Smooth muscle cell (in vitro differentiated cells): Measurements from ENCODE around the gene MYADML2. TPM values are rescaled to one million over a fixed set of nuclear protein-coding genes. Genes with fewer than 3 reads are reported as not detected.

Source experiments
- DNase-seq: peaks from one replicate; lab custom pipeline; 2025; ENCODE audit not compliant: unreplicated experiment; lab: John Stamatoyannopoulos, UW
- H2AFZ ChIP-seq: fragments of 200-600 bp; sonication (generic); 2 replicates; pipeline ENCODE4 v1.6.0; 2016; ENCODE audit warnings: antibody characterized with exemption, low read depth, mild to moderate bottlenecking
- H3F3A ChIP-seq: fragments of 200-600 bp; sonication (generic); 2 replicates; pipeline ENCODE4 v1.6.0; 2017; ENCODE audit warnings: antibody characterized with exemption, low read depth
- H3K27ac ChIP-seq: fragments of 200-600 bp; sonication (generic); 2 replicates; pipeline ENCODE4 v1.5.1; 2016; ENCODE audit warnings: low read depth, mild to moderate bottlenecking
- H3K27me3 ChIP-seq: fragments of 200-600 bp; sonication (generic); 2 replicates; pipeline ENCODE4 v1.6.1; 2016; ENCODE audit warnings: low read depth, mild to moderate bottlenecking
- H3K36me3 ChIP-seq: fragments of 200-600 bp; sonication (generic); 2 replicates; pipeline ENCODE4 v1.5.1; 2016; ENCODE audit warnings: low read depth
- H3K4me1 ChIP-seq: fragments of 200-600 bp; sonication (generic); 2 replicates; pipeline ENCODE4 v1.5.1; 2016; ENCODE audit warnings: low read depth
- H3K4me2 ChIP-seq: fragments of 200-600 bp; sonication (generic); 2 replicates; pipeline ENCODE4 v1.6.0; 2016; ENCODE audit warnings: mild to moderate bottlenecking
- H3K4me3 ChIP-seq: fragments of 200-600 bp; sonication (generic); 2 replicates; pipeline ENCODE4 v1.5.1; 2016; ENCODE audit warnings: mild to moderate bottlenecking
- H3K79me2 ChIP-seq: fragments of 200-600 bp; sonication (generic); 2 replicates; pipeline ENCODE4 v1.6.0; 2016; ENCODE audit warnings: low read depth, mild to moderate bottlenecking
- H3K9ac ChIP-seq: fragments of 200-600 bp; sonication (generic); 2 replicates; pipeline ENCODE4 v1.6.0; 2016; ENCODE audit warnings: low read depth
- H3K9me3 ChIP-seq: fragments of 200-600 bp; sonication (generic); replicated peaks from 2 replicates; pipeline ENCODE4 v1.5.1; 2016; ENCODE audit warnings: low read depth
- H4K20me1 ChIP-seq: fragments of 200-600 bp; sonication (generic); 2 replicates; pipeline ENCODE4 v1.6.0; 2016; ENCODE audit warnings: low read depth
- WGBS: methylation state at CpG from one replicate; pipeline ENCODE4 v1.1.7; 2016; ENCODE audit warnings: low lambda C conversion rate; 5-methylcytosine and 5-hydroxymethylcytosine counted together
- polyA plus RNA-seq: library from polyadenylated mRNA; unstranded; fragments of >200 nt; fragmentation: Nextera tagmentation; extraction: Ambion mirVana; gene quantifications from 2 replicates; pipeline ENCODE4 v1.2.1, GENCODE V29; 2016
- total RNA-seq: library from RNA; depleted of rRNA; stranded (reverse); fragments of >200 nt; gene quantifications from 2 replicates; pipeline ENCODE4 v1.2.3, GENCODE V29; 2014
- TF ChIP-seq, protein P1 (sequence below): fragments of 200-600 bp; sonication (generic); IDR thresholded peaks from 2 replicates; pipeline ENCODE4 v1.5.1; 2017; ENCODE audit warnings: borderline replicate concordance, mild to moderate bottlenecking, antibody characterized with exemption; ENCODE audit not compliant: insufficient read depth, poor library complexity, severe bottlenecking

MYADML2 gene
- total and polyA plus RNA-seq, 2 experiments from 2014 or later = not detected

GRCh38 chr17:81964081-81964849, 17.2 kb upstream of the MYADML2 start:
- peaks cover 11% of the 10 kb centered on the region for H3F3A ChIP-seq
- no peaks in the 10 kb centered on the region for H3K9me3 ChIP-seq
- no peaks in the 10 kb centered on the region for H3K79me2 ChIP-seq
- no peak overlapping the region for H3K27ac ChIP-seq
- peaks cover 19% of the 10 kb centered on the region for H3K27me3 ChIP-seq
- TF ChIP-seq, protein P1, sequence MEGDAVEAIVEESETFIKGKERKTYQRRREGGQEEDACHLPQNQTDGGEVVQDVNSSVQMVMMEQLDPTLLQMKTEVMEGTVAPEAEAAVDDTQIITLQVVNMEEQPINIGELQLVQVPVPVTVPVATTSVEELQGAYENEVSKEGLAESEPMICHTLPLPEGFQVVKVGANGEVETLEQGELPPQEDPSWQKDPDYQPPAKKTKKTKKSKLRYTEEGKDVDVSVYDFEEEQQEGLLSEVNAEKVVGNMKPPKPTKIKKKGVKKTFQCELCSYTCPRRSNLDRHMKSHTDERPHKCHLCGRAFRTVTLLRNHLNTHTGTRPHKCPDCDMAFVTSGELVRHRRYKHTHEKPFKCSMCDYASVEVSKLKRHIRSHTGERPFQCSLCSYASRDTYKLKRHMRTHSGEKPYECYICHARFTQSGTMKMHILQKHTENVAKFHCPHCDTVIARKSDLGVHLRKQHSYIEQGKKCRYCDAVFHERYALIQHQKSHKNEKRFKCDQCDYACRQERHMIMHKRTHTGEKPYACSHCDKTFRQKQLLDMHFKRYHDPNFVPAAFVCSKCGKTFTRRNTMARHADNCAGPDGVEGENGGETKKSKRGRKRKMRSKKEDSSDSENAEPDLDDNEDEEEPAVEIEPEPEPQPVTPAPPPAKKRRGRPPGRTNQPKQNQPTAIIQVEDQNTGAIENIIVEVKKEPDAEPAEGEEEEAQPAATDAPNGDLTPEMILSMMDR = no peak
- H2AFZ ChIP-seq = no peak overlapping the region
- no peaks in the 10 kb centered on the region for H3K36me3 ChIP-seq
- peaks cover 16% of the 10 kb centered on the region for H3K4me1 ChIP-seq
- no peak for DNase-seq
- H4K20me1 ChIP-seq = no peaks in the 10 kb centered on the region
- WGBS = 89% methylated on average over 21 of the region's 22 CpGs
- no peak overlapping the region for H3K4me2 ChIP-seq
- no peak overlapping the region for H3K4me3 ChIP-seq
- H3K9ac ChIP-seq = no peak overlapping the region

GRCh38 chr17:81962499-81963441, 15.7 kb upstream of the MYADML2 start:
- H3K79me2 ChIP-seq = no peaks in the 10 kb centered on the region
- WGBS = 80% methylated on average over 37 of the region's 37 CpGs
- no peaks in the 10 kb centered on the region for H3K36me3 ChIP-seq
- no peak overlapping the region for H2AFZ ChIP-seq
- H4K20me1 ChIP-seq = no peaks in the 10 kb centered on the region
- H3K4me3 ChIP-seq = no peak overlapping the region
- DNase-seq = no peak
- H3K27ac ChIP-seq = no peak overlapping the region
- H3K9ac ChIP-seq = no peak overlapping the region
- H3K4me1 ChIP-seq = peaks cover 11% of the 10 kb centered on the region
- TF ChIP-seq, protein P1 = no peak
- peaks cover 11% of the 10 kb centered on the region for H3F3A ChIP-seq
- H3K9me3 ChIP-seq = no peaks in the 10 kb centered on the region
- H3K4me2 ChIP-seq = no peak overlapping the region
- peaks cover 30% of the 10 kb centered on the region for H3K27me3 ChIP-seq

- no peak overlapping the region for H3K4me2 ChIP-seq
- H3K9me3 ChIP-seq = no peaks in the 10 kb centered on the region
- H3K27ac ChIP-seq = no peak overlapping the region
- H3K4me1 ChIP-seq = peaks cover 1% of the 10 kb centered on the region
- H3K36me3 ChIP-seq = no peaks in the 10 kb centered on the region
- no peak for DNase-seq
- H3K9ac ChIP-seq = no peak overlapping the region
- TF ChIP-seq, protein P1 = no peak
- H4K20me1 ChIP-seq = no peaks in the 10 kb centered on the region
- 30% methylated on average over 61 of the region's 82 CpGs for WGBS
- no peaks in the 10 kb centered on the region for H3K79me2 ChIP-seq
- H2AFZ ChIP-seq = no peak overlapping the region
- no peak overlapping the region for H3K4me3 ChIP-seq
- H3K27me3 ChIP-seq = peaks cover 30% of the 10 kb centered on the region
- H3F3A ChIP-seq = peaks cover 11% of the 10 kb centered on the region
Observed at GRCh38 chr17:81961521-81962498, 14.8 kb upstream of the MYADML2 start.
